Activated CD4-positive, alpha-beta T cell treated with anti-CD3 and anti-CD28 coated beads, Interleukin-2, amount 50 U/mL, for 16 hours (primary cell): ENCODE measurements around the gene TAC1.
"Not testable (repeated sequence)": the region's sequence is repeated elsewhere in the genome, so short reads cannot be mapped to it uniquely, and the experiment has no call there.

ENCODE experiments used
- DNase-seq: peaks from one replicate; pipeline ENCODE4 v3.0.0-alpha.2; 2020

TAC1 gene

GRCh38 chr7:97731736-97732564 is at the start of gene TAC1:
TAC1 (plus strand) TSS chr7:97732086; CDS start chr7:97732613, 527 bp downstream.
- DNase-seq = no peak

GRCh38 chr7:97685952-97686351 is 45.9 kb upstream of the TAC1 start:
- DNase-seq = no peak

- DNase-seq = no peak
Measured at GRCh38 chr7:97693586-97693985, 38.3 kb upstream of the TAC1 start.

GRCh38 chr7:97694355-97694754 is 37.5 kb upstream of the TAC1 start:
- DNase-seq = no peak

GRCh38 chr7:97697396-97697795 is 34.5 kb upstream of the TAC1 start:
- DNase-seq = no peak

- no peak for DNase-seq
Measured at GRCh38 chr7:97722386-97722785, 9.5 kb upstream of the TAC1 start.

GRCh38 chr7:97732565-97733275 is 834 bp downstream of the TAC1 start:
- DNase-seq = no peak

- no peak for DNase-seq
Measured at GRCh38 chr7:97733276-97734161, 1.6 kb downstream of the TAC1 start.

- no peak for DNase-seq
Measured at GRCh38 chr7:97734255-97734654, 2.4 kb downstream of the TAC1 start.

- no peak for DNase-seq
Measured at GRCh38 chr7:97735075-97735474, 3.2 kb downstream of the TAC1 start.

GRCh38 chr7:97748482-97748881 is 16.6 kb downstream of the TAC1 start:
- DNase-seq = no peak

GRCh38 chr7:97751566-97751965 is 19.7 kb downstream of the TAC1 start:
- no peak for DNase-seq

GRCh38 chr7:97752215-97752614 is 20.3 kb downstream of the TAC1 start:
- no peak for DNase-seq

GRCh38 chr7:97757824-97758223 is 25.9 kb downstream of the TAC1 start:
- no peak for DNase-seq

GRCh38 chr7:97770850-97771249 is 39.0 kb downstream of the TAC1 start:
- no peak for DNase-seq

- DNase-seq = no peak
Measured at GRCh38 chr7:97771576-97771975, 39.7 kb downstream of the TAC1 start.

- DNase-seq = no peak
Measured at GRCh38 chr7:97772045-97772901, 40.4 kb downstream of the TAC1 start.

GRCh38 chr7:97786398-97786797 is 54.5 kb downstream of the TAC1 start:
- not testable (repeated sequence) for DNase-seq
